Measurements from ENCODE around the gene KLHL1.

KLHL1 gene

GRCh38 chr13:69904784-69905183 is 203.5 kb downstream of the KLHL1 start:
- no peak for TF ChIP-seq CTCF (IDR thresholded peaks at IDR 0.05; ENCODE audit: insufficient read depth, low read length, poor library complexity, severe bottlenecking)
- Histone ChIP-seq H3K4me3 (replicated peaks; ENCODE audit: low read depth, low read length) (no peak overlapping the region), H3K36me3 (ENCODE audit: control insufficient read depth, insufficient read depth, low read length) (no peaks in the 10 kb centered on the region), H3K27me3 (replicated peaks; ENCODE audit: control insufficient read depth, insufficient read depth, low read length) (no peaks in the 10 kb centered on the region)
- no peak for DNase-seq (ENCODE audit: extremely low read depth, insufficient read length)

DNA sequence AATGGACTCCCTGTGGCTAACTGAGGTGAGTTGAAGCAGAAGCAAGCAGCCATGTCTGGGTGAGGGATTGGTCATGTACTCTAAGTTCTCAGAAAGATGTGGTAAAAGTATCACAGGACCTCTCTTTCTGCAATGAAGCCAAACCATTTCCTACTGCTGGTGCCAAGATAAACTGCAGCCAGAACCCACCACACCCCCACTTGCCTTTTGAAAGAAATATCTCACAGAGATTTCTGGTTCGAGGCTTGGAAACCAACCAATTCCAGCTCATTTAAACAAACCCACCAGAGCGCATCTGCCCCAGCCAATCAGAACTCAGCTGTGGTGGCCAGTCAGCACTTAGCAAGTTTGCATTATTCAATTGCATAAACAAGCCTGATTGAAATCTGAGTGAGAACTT is 205.2 kb downstream of the KLHL1 start:
- DNase-seq (ENCODE audit: extremely low read depth, insufficient read length), result no peak
- no peaks in the 10 kb centered on the region for H3K27me3 ChIP-seq (replicated peaks; ENCODE audit: control insufficient read depth, insufficient read depth, low read length)
- H3K4me3 ChIP-seq (replicated peaks; ENCODE audit: low read depth, low read length), result no peak overlapping the region
- H3K36me3 ChIP-seq (ENCODE audit: control insufficient read depth, insufficient read depth, low read length), result no peaks in the 10 kb centered on the region
- TF ChIP-seq CTCF (IDR thresholded peaks at IDR 0.05; ENCODE audit: insufficient read depth, low read length, poor library complexity, severe bottlenecking), result no peak

- DNase-seq (ENCODE audit: extremely low read depth, insufficient read length), result no peak
- H3K36me3 ChIP-seq (ENCODE audit: control insufficient read depth, insufficient read depth, low read length), result no peaks in the 10 kb centered on the region
- H3K27me3 ChIP-seq (replicated peaks; ENCODE audit: control insufficient read depth, insufficient read depth, low read length), result no peaks in the 10 kb centered on the region
- no peak overlapping the region for H3K4me3 ChIP-seq (replicated peaks; ENCODE audit: low read depth, low read length)
- no peak for TF ChIP-seq CTCF (IDR thresholded peaks at IDR 0.05; ENCODE audit: insufficient read depth, low read length, poor library complexity, severe bottlenecking)
These were observed 225.8 kb downstream of the KLHL1 start for GRCh38 chr13:69882451-69882850.

- H3K36me3 ChIP-seq (ENCODE audit: control insufficient read depth, insufficient read depth, low read length), result no peaks in the 10 kb centered on the region
- H3K27me3 ChIP-seq (replicated peaks; ENCODE audit: control insufficient read depth, insufficient read depth, low read length), result no peaks in the 10 kb centered on the region
- no peak for DNase-seq (ENCODE audit: extremely low read depth, insufficient read length)
- no peak overlapping the region for H3K4me3 ChIP-seq (replicated peaks; ENCODE audit: low read depth, low read length)
- no peak for TF ChIP-seq CTCF (IDR thresholded peaks at IDR 0.05; ENCODE audit: insufficient read depth, low read length, poor library complexity, severe bottlenecking)
These were observed 228.3 kb downstream of the KLHL1 start for GRCh38 chr13:69879936-69880335.

GRCh38 chr13:69872321-69873047 is 235.8 kb downstream of the KLHL1 start:
- no peak for DNase-seq (ENCODE audit: extremely low read depth, insufficient read length)
- no peak for TF ChIP-seq CTCF (IDR thresholded peaks at IDR 0.05; ENCODE audit: insufficient read depth, low read length, poor library complexity, severe bottlenecking)
- Histone ChIP-seq H3K36me3 (ENCODE audit: control insufficient read depth, insufficient read depth, low read length) (no peaks in the 10 kb centered on the region), H3K27me3 (replicated peaks; ENCODE audit: control insufficient read depth, insufficient read depth, low read length) (no peaks in the 10 kb centered on the region), H3K4me3 (replicated peaks; ENCODE audit: low read depth, low read length) (no peak overlapping the region)

- TF ChIP-seq CTCF (IDR thresholded peaks at IDR 0.05; ENCODE audit: insufficient read depth, low read length, poor library complexity, severe bottlenecking), result no peak
- DNase-seq (ENCODE audit: extremely low read depth, insufficient read length), result no peak
These were observed 241.7 kb downstream of the KLHL1 start for GRCh38 chr13:69866555-69866954.

More at GRCh38 chr13:69866555-69866954, 241.7 kb downstream of the KLHL1 start:
- Histone ChIP-seq H3K27me3 (replicated peaks; ENCODE audit: control insufficient read depth, insufficient read depth, low read length) (no peaks in the 10 kb centered on the region), H3K4me3 (replicated peaks; ENCODE audit: low read depth, low read length) (no peak overlapping the region), H3K36me3 (ENCODE audit: control insufficient read depth, insufficient read depth, low read length) (no peaks in the 10 kb centered on the region)

Data from GM06990 (cell line).